Spleen (tissue), 11 donors: ENCODE measurements around the gene MARCHF2. TPM values are rescaled to one million over a fixed set of nuclear protein-coding genes. Genes with fewer than 3 reads are reported as not detected.
"Not testable (repeated sequence)": the region's sequence is repeated elsewhere in the genome, so short reads cannot be mapped to it uniquely, and the experiment has no call there.

Experiments used
- DNase-seq: peaks from one replicate; pipeline ENCODE4 v3.0.0-alpha.2; 2020
- H3K27ac ChIP-seq, 8 donors: fragments of 200-600 bp; sonication (generic) in 7 of 8; 1 replicate in 4 of 8; 2 replicates in 4 of 8; pipeline versions ENCODE4 v1.5.0 to v1.8.0; 2016 to 2021; ENCODE audit warnings: inconsistent platforms in 4 of 8, mild to moderate bottlenecking in 4 of 8, moderate library complexity in 1 of 8
- H3K27me3 ChIP-seq, 7 donors: fragments of 200-600 bp; sonication (generic) in 6 of 7; replicated peaks in 1 of 7; 1 replicate in 4 of 7; 2 replicates in 3 of 7; pipeline versions ENCODE4 v1.5.0 to v1.8.0; 2016 to 2021; ENCODE audit warnings: inconsistent platforms in 3 of 7, mild to moderate bottlenecking in 1 of 7
- H3K36me3 ChIP-seq, 6 donors: fragments of 200-600 bp; sonication (generic) in 5 of 6; 1 replicate in 4 of 6; 2 replicates in 2 of 6; pipeline versions ENCODE4 v1.5.0 to v1.8.0; 2016 to 2021; ENCODE audit warnings: inconsistent platforms in 2 of 6
- H3K4me1 ChIP-seq, 6 donors: fragments of 200-600 bp; sonication (generic) in 5 of 6; 1 replicate in 3 of 6; 2 replicates in 3 of 6; pipeline versions ENCODE4 v1.5.0 to v1.8.0; 2016 to 2021; ENCODE audit warnings: inconsistent platforms in 3 of 6
- H3K4me3 ChIP-seq, 8 donors: fragments of 200-600 bp; sonication (generic) in 7 of 8; 1 replicate in 4 of 8; 2 replicates in 4 of 8; pipeline versions ENCODE4 v1.5.0 to v1.8.0; 2016 to 2021; ENCODE audit warnings: inconsistent platforms in 4 of 8, mild to moderate bottlenecking in 4 of 8, moderate library complexity in 2 of 8
- H3K9me3 ChIP-seq, 8 donors: fragments of 200-600 bp; sonication (generic) in 7 of 8; 1 replicate in 4 of 8; 2 replicates in 4 of 8; pipeline versions ENCODE4 v1.5.0 to v1.8.0; 2016 to 2021; ENCODE audit warnings: inconsistent platforms in 4 of 8
- CTCF ChIP-seq, 11 experiments: fragments of 200-600 bp in 7 of 11; fragments of 450-650 bp in 4 of 11; sonication (generic) in 4 of 11; IDR thresholded peaks in 8 of 11; conservative IDR thresholded peaks in 3 of 11; 1 replicate in 7 of 11; 2 replicates in 4 of 11; pipeline versions ENCODE4 v1.4.0 to v1.8.0; 2016 to 2021; ENCODE audit warnings: antibody characterized with exemption in 11 of 11, inconsistent platforms in 4 of 11, mild to moderate bottlenecking in 1 of 11
- POLR2A ChIP-seq, 3 donors: fragments of 450-650 bp; IDR thresholded peaks; one replicate each; pipeline ENCODE4 v1.5.1; 2017; ENCODE audit warnings: antibody characterized with exemption in 3 of 3, mild to moderate bottlenecking in 1 of 3
- POLR2AphosphoS5 ChIP-seq, 3 donors: sonication (generic); formaldehyde crosslinking; IDR thresholded peaks; one replicate each; pipeline ENCODE4 v1.5.1; 2017; ENCODE audit warnings: antibody characterized with exemption in 3 of 3
- WGBS, 5 donors: extraction: QIAGEN DNeasy Blood & Tissue Kit in 3 of 5; methylation state at CpG; one replicate each; pipeline versions ENCODE4 v1.1.5 to v1.1.7; 2013 to 2018; 5-methylcytosine and 5-hydroxymethylcytosine counted together
- intact Hi-C: fragments of 100-400 bp; cut with DNase I; formaldehyde crosslinking; loops from one replicate; pipeline ENCODE4 v1.15.0; 2023; ENCODE audit warnings: low total_unique reads
- polyA plus RNA-seq, 3 donors: library from polyadenylated mRNA; stranded (reverse); fragments of 200-250 nt; gene quantifications; one replicate each; pipeline ENCODE4 v1.2.1, GENCODE V29; 2013
- total RNA-seq, 7 donors: library from RNA; depleted of rRNA in 3 of 7; stranded (reverse); fragments of >200 nt in 3 of 7; fragmentation: NEBNext Ultra II Directional in 4 of 7; extraction: Animal tissue kit (Norgen Biotek cat#: 25700) in 4 of 7; gene quantifications; one replicate each; pipeline versions ENCODE4 v1.1.0 to v1.2.1, GENCODE V29; 2016 to 2021
- donor health status: healthy with polysubstance abuse.
- donor health status: DM: no; HTN: no; CAD: no; lungs with moderate emphysema.
- donor health status: DM: no; HTN: no; CAD: no.
- donor health status: Bipolar disorder and iron deficiency.
- donor health status: healthy.
- donor health status: DM: no; HTN: no; CAD: no.
- donor health status: DM: yes; HTN: yes; CAD: no.

MARCHF2 gene
- total and polyA plus RNA-seq, 10 donors = 33.4 to 212 (median 67.2) TPM

- intact Hi-C loops = loop anchor here (10.0 kb wide), 1 partner anchor 48 kb away; no protein-coding TSS in a partner anchor
- DNase-seq = no peak
- Histone ChIP-seq H3K27ac (peak overlapping the region in 4 of 8 donors; percentile 3 to 46 (median 18)), H3K4me3 (no peak overlapping the region), H3K9me3 (no peaks in the 10 kb centered on the region), H3K36me3 (peaks cover 0 to 83% (median 56%) of the 10 kb centered on the region in 6 donors), H3K27me3 (no peaks in the 10 kb centered on the region), H3K4me1 (peaks cover 0 to 37% (median 11%) of the 10 kb centered on the region in 6 donors)
- TF ChIP-seq POLR2AphosphoS5 (IDR thresholded peaks at IDR 0.05) (peak in 2 of 3 donors; percentile 12 to 39), POLR2A (IDR thresholded peaks at IDR 0.05) (no peak)
- 93 to 96% (median 94%) methylated on average over 15 to 44 of the region's 44 CpGs for WGBS, 5 donors
These were observed 9.8 kb upstream of the MARCHF2 start for GRCh38 chr19:8403098-8403819.

- intact Hi-C loops = loop anchor here (10.0 kb wide), 1 partner anchor 49 kb away; no protein-coding TSS in a partner anchor
- Histone ChIP-seq H3K4me3 (no peak overlapping the region), H3K9me3 (no peaks in the 10 kb centered on the region), H3K27me3 (no peaks in the 10 kb centered on the region), H3K27ac (peak overlapping the region in 1 of 8 donors; percentile 46), H3K36me3 (peaks cover 0 to 78% (median 56%) of the 10 kb centered on the region in 6 donors), H3K4me1 (peaks cover 0 to 32% (median 6%) of the 10 kb centered on the region in 6 donors)
- 90 to 96% (median 93%) methylated on average over 15 to 24 of the region's 24 CpGs for WGBS, 5 donors
- no peak for TF ChIP-seq CTCF (IDR thresholded peaks at IDR 0.05 in 8 of 11, conservative IDR thresholded peaks at IDR 0.05 in 3 of 11)
- no peak for TF ChIP-seq POLR2A (IDR thresholded peaks at IDR 0.05)
- no peak for TF ChIP-seq POLR2AphosphoS5 (IDR thresholded peaks at IDR 0.05)
- no peak for DNase-seq
These were observed 9.3 kb upstream of the MARCHF2 start for GRCh38 chr19:8403820-8404109.

- H3K36me3 ChIP-seq = peaks cover 0 to 70% (median 54%) of the 10 kb centered on the region in 6 donors
- intact Hi-C loops = loop anchor here (10.0 kb wide), 1 partner anchor 50 kb away; no protein-coding TSS in a partner anchor
- DNase-seq = no peak
- 80 to 90% (median 90%) methylated on average over 17 to 18 of the region's 18 CpGs for WGBS, 5 donors
- H3K27ac ChIP-seq = peak overlapping the region in 5 of 8 donors; percentile 4 to 48 (median 22)
- no peaks in the 10 kb centered on the region for H3K9me3 ChIP-seq
- peak in 2 of 3 donors; percentile 22 to 45 for TF ChIP-seq POLR2AphosphoS5 (IDR thresholded peaks at IDR 0.05)
- TF ChIP-seq CTCF (IDR thresholded peaks at IDR 0.05 in 8 of 11, conservative IDR thresholded peaks at IDR 0.05 in 3 of 11) = no peak
- H3K4me1 ChIP-seq = peaks cover 0 to 24% (median 5%) of the 10 kb centered on the region in 6 donors
- no peak overlapping the region for H3K4me3 ChIP-seq
- no peaks in the 10 kb centered on the region for H3K27me3 ChIP-seq
These were observed 8.5 kb upstream of the MARCHF2 start for GRCh38 chr19:8404391-8405151.

- H3K4me3 ChIP-seq, H3K27me3 ChIP-seq, H3K9me3 ChIP-seq, H3K27ac ChIP-seq, DNase-seq, intact Hi-C loops, H3K36me3 ChIP-seq: not testable (repeated sequence)
- TF ChIP-seq POLR2AphosphoS5 (IDR thresholded peaks at IDR 0.05) = peak in 1 of 3 donors; percentile 8
- H3K4me1 ChIP-seq = peaks cover 9 to 46% (median 27%) of the 10 kb centered on the region in 6 donors
- WGBS, 5 donors = 86 to 93% (median 87%) methylated on average over 13 of the region's 13 CpGs
These were observed 2.4 kb upstream of the MARCHF2 start for GRCh38 chr19:8410718-8411117.

- Histone ChIP-seq H3K4me1 (peaks cover 9 to 75% (median 33%) of the 10 kb centered on the region in 6 donors), H3K27me3 (no peaks in the 10 kb centered on the region), H3K9me3 (no peaks in the 10 kb centered on the region), H3K36me3 (peaks cover 0 to 2% (median 0%) of the 10 kb centered on the region in 6 donors), H3K27ac (peak overlapping the region in 5 of 8 donors; percentile 76 to 88 (median 85)), H3K4me3 (peak overlapping the region; percentile 81 to 98 (median 92))
- intact Hi-C loops = no loop called here
- no peak for TF ChIP-seq CTCF (IDR thresholded peaks at IDR 0.05 in 8 of 11, conservative IDR thresholded peaks at IDR 0.05 in 3 of 11)
- TF ChIP-seq POLR2AphosphoS5 (IDR thresholded peaks at IDR 0.05) = no peak
- no peak for TF ChIP-seq POLR2A (IDR thresholded peaks at IDR 0.05)
- no peak for DNase-seq
- WGBS, 5 donors = 13 to 27% (median 20%) methylated on average over 3 of the region's 3 CpGs
These were observed 507 bp downstream of the MARCHF2 start for GRCh38 chr19:8413629-8413995.
